C4-2B (cell line): ENCODE data around the gene C10orf95.
"Not testable (repeated sequence)": the region's sequence is repeated elsewhere in the genome, so short reads cannot be mapped to it uniquely, and the experiment has no call there.

Source experiments
- H3K27ac ChIP-seq: fragments of 450-650 bp; 2 replicates; pipeline ENCODE4 v1.5.1; 2017
- ZFX ChIP-seq: fragments of 450-650 bp; IDR thresholded peaks from 2 replicates; pipeline ENCODE4 v1.6.1; 2017
- TF ChIP-seq, protein P1 (sequence below): fragments of 450-650 bp; conservative IDR thresholded peaks from 2 replicates; pipeline ENCODE4 v1.5.1; 2017; ENCODE audit warnings: mild to moderate bottlenecking

The C10orf95 gene, protein sequence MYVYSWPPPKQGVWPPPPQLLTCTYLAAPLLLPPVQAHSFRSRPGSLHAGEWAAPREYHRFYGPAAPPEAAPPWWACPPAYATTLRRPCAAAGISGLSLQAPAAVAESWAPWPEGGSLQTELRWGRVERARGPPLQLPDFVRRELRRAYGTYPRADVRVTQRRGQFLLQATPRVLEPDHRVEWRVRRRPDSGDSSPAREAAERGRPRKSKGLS

DNA sequence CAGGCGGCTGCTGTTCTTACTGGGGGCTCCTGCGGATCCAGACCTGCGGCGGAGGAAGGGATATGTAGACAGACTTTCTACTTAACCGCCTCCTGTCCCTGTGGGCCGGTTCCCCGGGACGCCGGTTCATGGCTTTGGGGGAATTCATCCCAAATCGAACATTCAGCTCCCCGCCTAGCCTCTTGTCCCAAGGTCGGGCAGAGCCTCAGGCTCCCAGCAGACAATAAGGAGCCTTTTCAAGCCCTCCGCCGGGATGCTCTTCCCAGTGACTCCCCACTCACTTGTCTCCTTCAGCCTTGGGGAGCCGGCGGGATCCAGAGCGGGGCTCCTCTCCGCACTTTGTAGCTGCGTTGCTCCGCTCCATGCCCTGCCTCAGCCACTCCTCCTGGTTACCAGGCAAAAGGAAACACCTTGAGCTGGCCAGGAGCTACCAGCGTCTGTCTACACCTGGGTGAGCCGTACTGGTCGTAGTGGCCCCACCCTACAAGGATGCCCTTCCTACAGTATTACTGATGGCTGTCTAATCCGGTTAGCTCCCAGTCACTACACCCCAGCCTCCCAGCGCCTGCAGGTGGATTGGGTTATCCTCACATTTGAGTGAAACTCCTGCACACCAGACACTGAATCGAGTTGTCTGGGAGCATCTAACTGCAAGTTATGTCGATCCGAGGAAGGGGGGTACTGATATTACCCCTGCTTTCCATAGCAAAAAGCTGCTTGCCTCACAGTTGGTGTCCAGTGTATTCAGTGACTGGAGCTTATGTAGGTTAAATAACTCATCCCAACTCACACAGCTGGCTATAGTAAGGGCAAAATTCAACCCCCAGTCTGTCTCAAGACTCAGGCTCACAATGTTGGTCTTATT, at the start of gene C10orf95:
Gene C10orf95 (minus strand): TSS at position 439 of the 865 bp plus-strand sequence. CDS start 450 bp downstream, outside the sequence.
- TF ChIP-seq, protein P1, sequence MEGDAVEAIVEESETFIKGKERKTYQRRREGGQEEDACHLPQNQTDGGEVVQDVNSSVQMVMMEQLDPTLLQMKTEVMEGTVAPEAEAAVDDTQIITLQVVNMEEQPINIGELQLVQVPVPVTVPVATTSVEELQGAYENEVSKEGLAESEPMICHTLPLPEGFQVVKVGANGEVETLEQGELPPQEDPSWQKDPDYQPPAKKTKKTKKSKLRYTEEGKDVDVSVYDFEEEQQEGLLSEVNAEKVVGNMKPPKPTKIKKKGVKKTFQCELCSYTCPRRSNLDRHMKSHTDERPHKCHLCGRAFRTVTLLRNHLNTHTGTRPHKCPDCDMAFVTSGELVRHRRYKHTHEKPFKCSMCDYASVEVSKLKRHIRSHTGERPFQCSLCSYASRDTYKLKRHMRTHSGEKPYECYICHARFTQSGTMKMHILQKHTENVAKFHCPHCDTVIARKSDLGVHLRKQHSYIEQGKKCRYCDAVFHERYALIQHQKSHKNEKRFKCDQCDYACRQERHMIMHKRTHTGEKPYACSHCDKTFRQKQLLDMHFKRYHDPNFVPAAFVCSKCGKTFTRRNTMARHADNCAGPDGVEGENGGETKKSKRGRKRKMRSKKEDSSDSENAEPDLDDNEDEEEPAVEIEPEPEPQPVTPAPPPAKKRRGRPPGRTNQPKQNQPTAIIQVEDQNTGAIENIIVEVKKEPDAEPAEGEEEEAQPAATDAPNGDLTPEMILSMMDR, result no peak
- no peak for TF ChIP-seq ZFX
- peak within 1 kb of the TSS; percentile 99 for H3K27ac ChIP-seq

DNA sequence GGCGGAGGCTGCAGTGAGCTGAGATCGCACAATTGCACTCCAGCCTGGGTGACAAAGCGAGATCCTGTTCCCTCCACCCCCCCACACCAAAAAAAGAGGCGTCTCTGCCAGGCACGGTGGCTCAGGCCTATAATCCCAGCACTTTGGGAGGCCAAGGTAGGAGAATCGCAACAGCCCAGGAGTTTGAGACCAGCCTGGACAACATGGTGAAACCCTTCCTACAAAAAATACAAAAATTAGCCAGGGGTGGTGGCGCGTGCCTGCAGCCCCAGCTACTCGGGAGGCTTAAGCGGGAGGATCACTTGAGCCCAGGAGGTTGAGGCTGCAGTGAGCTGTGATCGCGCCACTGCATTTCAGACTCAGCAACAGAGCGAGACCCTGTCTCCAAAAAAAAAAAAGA, 49.3 kb upstream of the C10orf95 start:
- not testable (repeated sequence) for H3K27ac ChIP-seq

DNA sequence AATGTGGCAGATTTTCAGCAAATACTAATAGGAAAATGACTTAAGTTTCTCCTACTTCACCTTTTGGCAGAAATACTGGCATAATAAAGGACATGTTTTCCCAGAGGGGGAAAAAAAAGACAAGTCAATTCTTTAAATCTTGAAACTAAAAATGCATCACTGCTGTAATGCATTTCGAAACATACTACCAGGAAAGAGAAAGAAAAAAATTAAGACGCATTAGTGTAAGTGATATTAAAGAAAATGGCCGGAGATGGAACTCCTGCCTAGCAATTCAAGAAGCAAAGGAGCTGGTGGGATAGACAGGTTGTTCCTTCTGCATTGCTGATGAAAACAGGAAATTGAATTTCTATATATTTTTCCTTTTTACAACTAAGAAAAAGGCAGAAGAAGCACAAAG, 48.0 kb upstream of the C10orf95 start:
- TF ChIP-seq, protein P1, result no peak
- no peak for TF ChIP-seq ZFX
- H3K27ac ChIP-seq, result no peak overlapping the region

DNA sequence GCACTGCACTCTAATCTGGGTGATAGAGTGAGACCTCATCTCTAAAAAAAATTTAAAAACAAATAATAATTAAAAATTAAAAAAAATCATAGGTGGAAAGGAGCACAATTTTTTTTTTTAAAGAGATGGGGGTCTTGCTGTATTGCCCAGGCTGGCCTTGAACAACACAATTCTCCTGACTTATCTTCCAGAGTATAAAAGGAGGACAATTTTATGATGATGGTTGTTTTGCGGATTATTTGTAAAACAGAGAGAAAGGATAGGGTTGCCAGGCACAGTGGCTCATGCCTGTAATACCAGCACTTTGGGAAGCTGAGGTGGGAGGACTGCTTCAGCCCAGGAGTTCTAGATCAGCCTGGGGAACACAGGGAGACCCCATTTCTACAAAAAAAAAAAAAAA, 46.2 kb upstream of the C10orf95 start:
- TF ChIP-seq, protein P1, result no peak
- TF ChIP-seq ZFX, result no peak
- H3K27ac ChIP-seq, result no peak overlapping the region

DNA sequence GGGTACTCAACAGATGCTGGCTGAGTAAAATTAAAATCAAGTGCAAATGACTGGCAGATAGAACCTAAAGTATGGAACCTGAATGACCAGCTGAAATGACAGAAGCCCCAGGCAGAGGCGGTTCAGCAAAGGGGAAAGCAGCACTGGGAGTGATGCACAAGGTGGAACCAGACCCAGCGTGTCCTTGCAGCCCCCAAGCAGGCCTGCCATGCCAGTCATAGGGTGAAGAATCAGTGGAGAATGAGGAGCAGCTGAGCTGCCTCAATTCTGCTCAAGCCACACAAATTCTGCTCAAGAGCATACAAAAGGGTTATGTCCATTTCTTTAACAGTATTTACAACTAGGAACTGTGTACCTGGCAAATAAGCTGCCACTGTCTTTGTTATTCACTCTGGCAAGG, 42.4 kb upstream of the C10orf95 start:
- TF ChIP-seq, protein P1, result no peak
- no peak for TF ChIP-seq ZFX
- no peak overlapping the region for H3K27ac ChIP-seq

DNA sequence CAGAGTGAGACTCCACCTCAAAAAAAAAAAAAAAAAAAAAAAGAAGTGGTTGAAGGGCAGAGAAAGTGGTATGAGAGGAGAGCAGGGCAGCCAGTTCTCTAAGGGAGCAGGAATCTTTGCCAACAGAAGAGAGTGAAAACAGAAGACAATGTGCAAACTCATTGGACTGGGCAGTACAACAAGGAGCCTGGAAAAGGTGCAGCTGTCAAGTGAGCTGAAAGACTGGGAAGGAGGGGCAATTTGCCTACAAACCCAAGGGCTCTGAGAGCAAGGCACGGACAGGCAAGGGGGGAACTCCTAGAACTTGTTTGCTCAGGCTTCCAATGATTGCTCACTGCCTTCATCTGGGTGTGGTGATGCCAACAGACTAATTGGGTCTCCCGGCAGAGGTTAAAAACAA, 41.6 kb upstream of the C10orf95 start:
- TF ChIP-seq ZFX, result no peak
- H3K27ac ChIP-seq, result no peak overlapping the region

DNA sequence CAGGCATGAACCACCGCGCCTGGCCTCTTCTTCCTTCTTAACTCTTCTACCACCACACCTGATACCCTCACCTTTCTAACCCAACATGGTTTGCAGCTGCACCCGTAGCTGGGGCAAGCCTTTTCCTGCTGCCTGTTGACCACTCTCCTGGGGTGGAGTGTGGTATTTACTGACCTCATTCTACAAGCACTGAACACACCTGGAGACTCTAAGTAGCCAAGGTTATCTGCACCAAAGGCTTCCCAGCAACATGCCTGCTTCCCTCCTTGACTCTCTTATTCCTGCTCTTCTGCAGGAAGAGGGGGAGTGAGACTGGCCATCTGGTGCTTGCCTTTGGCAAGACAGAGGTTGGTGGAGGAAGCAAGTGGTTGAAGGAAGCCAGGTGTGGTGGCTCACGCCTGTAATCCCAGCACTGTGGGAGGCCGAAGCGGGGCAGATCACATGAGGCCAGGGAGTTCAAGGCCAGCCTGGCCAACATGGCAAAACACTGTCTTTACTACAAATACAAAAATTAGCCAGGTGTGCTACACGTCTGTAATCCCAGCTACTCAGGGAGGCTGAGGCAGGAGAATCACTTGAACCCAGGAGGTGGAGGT, 41.1 kb upstream of the C10orf95 start:
- TF ChIP-seq, protein P1, result no peak
- TF ChIP-seq ZFX, result no peak
- H3K27ac ChIP-seq, result no peak overlapping the region

DNA sequence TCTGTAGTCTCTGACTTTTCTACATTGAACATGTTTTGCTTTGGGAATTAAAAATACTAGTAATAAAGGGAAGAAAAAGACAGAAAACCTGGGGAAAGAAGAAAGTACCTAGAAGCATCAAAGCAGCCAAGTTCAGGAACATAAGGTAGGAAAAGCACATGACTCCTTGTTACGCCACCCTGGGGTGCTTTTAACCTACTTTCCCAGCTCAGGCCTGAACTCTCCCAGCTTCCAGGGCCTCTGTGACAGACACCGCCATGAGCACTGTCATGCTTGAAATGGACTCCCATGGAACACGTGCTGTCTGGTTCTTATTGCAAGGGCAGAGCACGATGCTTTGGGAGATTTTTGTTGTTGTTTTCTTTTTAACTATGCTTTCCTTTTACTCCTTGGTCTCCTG, 39.8 kb upstream of the C10orf95 start:
- TF ChIP-seq, protein P1, result no peak
- TF ChIP-seq ZFX, result no peak
- no peak overlapping the region for H3K27ac ChIP-seq
